ENCODE data around the gene MB21D2.

DNA sequence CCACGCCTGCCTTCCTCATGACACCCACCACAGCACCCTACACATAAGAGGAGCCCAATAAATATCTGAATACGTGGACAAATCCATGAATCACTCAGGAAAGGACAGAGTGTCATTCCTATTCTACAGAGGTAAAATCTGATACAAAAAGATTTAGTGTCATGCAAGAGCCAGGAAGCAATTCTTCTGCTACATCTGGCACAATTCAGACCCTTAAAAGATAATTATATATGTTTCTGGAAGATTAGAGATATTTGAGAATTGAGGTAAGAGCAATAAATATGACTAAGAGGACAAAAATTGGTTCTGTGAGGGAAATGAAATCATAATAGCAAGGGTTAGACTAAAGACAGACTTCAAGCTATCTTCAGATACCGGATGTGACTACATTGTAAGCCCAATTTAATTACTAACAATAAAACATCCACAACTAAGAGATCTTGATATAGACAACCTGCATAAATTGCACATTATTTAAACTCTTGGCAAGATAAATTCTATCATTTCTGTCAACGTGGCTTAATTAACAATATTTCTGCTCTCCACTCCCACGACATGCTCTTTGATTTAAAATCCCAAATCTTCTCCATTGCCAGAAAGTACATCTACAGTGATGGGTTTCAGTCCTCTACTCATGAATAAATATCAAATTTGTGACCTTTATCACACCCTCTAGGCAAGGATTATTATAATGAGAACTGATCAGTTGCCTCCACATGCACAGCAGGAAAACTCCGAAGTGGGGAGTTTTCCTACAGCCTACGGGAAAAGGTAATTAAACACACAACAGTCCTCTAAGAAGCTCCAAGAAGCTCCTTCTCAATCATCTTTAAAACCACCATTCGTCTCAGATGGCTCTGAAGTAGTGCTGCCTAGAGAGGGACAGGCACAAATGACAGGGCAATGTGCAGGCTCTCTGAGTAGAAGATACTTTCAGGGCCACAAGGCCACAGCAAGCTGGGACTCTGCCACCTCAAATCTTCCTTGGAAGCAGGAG is 32.6 kb downstream of the MB21D2 start:
- TF ChIP-seq EZH2 (IDR thresholded peaks at IDR 0.05; ENCODE audit: borderline replicate concordance, insufficient read depth, low read depth, low read length, poor library complexity, severe bottlenecking) = no peak
- TF ChIP-seq, protein P1, sequence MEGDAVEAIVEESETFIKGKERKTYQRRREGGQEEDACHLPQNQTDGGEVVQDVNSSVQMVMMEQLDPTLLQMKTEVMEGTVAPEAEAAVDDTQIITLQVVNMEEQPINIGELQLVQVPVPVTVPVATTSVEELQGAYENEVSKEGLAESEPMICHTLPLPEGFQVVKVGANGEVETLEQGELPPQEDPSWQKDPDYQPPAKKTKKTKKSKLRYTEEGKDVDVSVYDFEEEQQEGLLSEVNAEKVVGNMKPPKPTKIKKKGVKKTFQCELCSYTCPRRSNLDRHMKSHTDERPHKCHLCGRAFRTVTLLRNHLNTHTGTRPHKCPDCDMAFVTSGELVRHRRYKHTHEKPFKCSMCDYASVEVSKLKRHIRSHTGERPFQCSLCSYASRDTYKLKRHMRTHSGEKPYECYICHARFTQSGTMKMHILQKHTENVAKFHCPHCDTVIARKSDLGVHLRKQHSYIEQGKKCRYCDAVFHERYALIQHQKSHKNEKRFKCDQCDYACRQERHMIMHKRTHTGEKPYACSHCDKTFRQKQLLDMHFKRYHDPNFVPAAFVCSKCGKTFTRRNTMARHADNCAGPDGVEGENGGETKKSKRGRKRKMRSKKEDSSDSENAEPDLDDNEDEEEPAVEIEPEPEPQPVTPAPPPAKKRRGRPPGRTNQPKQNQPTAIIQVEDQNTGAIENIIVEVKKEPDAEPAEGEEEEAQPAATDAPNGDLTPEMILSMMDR (IDR thresholded peaks at IDR 0.05) = no peak

All from B cell (primary cell).